HG02678 (cell line): Measurements from ENCODE around the gene RHD.
"Not testable (repeated sequence)": the region's sequence is repeated elsewhere in the genome, so short reads cannot be mapped to it uniquely, and the experiment has no call there.

Experiments
- ATAC-seq: cut with Tn5 transposase; IDR thresholded peaks from one replicate; pipeline ENCODE4 v1.9.1; 2021; ENCODE audit warnings: mild to moderate bottlenecking, moderate library complexity; ENCODE audit not compliant: unreplicated experiment

RHD gene

DNA sequence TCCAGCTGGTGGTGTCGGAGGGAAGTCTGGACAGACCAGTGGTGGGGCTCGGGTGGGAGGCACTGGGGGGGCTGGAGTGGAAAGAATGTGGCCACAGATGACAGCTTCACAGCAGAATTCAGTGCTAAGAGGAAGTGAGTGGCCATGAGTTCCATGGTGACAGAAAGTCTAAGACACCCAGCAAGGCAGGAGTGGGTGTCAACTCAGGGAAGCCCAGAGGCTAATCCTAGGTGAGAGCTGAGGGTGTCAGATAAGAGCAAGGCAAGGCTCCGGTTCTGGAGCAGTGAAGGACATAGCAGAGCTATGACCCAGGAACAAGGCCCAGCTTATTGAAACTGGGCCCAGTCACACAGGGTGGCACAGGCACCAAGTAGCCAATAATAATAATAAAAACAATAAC lies 30.0 kb downstream of the RHD start:
- not testable (repeated sequence) for ATAC-seq

DNA sequence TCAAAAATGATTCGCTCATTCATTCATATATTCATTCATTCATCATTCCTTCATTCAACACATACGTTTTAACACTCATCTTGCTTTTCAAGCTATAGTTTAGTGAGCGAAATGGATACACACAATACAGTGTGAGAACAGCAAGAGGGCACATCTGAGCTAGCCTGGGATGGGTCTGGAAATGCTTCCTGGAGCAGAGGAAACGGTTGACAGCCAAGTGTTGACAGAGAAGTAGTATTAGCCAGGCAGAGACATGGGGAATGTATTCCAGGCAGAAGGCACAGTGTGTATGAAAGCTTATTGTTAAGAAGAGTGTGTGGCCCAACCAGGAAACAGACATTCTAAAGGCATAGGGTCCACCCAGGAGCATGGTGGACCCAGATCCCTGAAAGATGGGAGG lies 32.6 kb downstream of the RHD start:
- ATAC-seq: not testable (repeated sequence)

DNA sequence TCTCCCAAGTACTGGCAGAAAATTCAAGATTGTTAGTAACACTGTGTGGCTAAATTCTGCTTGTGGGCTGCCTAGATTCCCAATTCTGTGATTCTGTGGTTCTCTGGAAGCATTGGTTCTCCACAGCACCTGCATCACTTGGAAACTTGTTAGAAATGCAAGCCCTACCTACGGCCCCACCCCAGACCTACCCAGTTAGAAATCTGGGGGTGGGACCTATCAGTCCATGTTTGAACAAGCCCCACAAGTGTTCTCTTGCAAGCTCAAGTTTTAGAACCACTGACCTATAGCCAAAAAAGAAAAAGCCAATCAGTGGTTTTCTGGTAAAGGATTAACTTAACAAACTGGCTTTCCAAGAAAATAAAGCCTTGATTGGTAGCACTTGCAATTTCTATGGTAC lies 35.9 kb downstream of the RHD start:
- ATAC-seq: not testable (repeated sequence)

DNA sequence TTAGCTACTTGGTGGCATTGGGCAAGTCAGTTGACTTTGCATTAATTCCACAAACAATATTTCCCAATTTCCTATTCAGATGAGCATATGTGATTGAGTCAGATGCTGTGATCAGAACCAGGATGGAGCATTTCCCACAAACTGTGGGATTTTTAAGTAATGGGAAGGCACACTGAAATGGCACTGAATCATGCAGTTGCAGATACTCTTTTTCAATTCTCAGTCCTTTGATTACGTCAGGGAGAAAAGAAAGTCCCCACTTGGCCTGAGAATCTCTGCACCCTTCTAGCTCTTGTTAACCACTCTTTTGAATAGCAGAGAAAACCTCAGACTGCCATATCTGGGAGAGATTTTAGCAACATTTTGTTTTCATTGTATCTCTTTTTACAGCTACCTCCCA lies 36.8 kb downstream of the RHD start:
- ATAC-seq: not testable (repeated sequence)

DNA sequence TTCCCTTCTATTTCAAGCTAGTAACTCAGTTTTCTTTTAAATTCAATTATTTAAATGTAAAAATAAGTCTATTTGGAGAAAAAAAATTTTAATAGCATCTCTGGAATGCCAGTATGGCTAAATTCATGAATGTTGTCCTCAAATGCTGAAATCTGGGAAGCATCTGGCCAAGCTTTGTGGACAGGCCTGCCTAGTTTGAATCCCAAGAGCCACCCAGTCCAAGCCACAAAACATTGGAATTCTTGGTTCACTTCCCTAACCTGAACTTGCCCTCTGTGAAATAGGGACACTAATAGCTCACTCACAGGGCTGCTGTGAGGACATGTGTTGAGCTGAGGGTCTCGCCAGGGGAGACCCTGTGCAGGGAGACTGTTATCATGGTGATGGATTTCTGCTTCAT lies 37.2 kb downstream of the RHD start:
- ATAC-seq: not testable (repeated sequence)

DNA sequence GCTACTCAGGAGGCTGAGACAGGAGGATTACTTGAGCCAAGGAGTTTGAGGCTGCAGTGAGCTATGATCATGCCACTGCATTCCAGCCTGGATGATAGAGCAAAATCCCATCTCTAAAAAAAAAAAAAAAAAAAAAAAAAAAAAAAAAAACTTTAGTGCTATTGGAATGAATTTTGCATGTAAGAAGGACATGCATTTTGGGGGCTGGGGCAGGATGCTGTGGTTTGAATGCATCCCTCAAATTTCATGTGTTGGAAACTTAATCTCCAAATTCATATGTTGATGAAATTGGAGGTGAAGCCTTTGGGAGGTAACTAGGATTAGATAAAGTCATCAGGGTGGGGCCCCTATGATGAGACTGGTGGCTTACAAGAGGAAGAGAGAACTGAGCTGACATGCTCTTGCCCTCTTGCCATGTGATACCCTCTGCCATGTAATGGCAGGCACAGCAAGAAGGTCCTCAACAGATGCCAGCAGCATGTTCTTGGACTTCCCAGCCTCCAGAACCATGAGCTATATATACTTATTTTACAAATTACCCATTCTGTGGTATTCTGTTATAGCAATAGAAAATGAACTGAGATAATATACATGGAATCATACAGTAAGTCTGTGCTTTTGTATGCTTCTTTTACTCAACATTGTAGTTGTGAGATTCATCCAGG lies 40.6 kb downstream of the RHD start:
- not testable (repeated sequence) for ATAC-seq

DNA sequence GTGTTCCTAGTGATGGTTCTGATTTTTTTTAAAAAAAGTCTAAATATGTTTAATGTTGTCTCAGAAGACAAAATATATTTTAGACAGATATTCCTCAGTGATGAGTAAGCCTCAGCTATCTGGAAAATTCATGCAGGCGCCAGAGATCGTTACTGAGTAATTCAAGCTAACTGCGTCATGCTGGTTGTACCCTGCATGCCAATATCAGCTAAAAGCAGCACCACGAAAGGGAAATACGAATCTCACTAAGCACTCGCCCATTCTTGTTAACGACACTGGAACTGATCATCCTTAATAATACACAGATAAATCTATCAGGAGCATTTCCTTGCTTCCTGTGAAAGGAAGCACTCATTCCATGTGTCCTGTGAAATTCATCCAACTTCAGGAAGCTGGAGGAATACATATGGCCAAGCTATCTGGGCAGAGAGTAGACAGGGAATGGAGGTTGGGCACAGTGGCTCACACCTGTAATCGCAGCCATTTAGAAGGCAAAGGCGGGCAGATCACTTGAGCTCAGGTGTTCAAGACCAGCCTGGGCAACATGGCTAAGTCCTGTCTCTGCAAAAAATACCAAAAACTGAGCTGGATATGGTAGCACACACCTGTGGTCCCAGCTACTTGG lies 48.1 kb downstream of the RHD start:
- ATAC-seq: not testable (repeated sequence)

DNA sequence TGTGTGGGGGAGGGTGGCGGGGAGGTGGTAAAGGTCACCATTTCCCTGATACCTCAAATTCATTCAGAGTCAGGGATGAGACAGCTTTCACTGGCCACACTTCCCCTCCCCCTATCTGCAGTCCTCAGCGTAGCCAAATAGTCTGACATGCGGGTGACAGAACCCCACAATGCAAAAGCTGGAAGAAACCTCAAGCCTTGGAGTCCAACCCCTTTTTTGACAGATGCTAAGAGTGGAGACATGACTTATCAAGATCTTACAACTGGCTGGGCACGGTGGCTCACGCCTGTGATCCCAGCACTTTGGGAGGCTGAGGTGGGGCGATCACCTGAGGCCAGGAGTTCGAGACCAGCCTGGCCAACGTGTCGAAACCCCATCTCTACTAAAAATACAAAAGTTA lies 49.8 kb downstream of the RHD start:
- not testable (repeated sequence) for ATAC-seq

DNA sequence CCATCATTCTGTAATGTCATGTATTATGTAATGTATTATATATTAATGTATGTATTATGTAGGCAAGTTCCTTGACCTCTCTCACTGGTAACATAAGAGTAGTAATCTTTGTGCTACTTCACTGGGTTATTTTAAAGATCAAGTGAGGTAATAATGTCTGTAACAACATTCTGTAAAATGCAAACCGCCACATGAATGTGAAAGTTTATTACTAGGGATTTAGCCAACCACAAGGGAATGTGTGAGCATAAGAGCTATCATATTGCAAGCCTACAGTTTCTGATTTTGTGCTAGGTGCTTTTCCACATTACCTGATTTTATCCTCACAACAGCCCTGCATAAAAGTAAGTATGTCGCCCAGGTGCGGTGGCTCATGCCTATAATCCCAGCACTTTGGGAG lies 52.1 kb downstream of the RHD start:
- ATAC-seq: not testable (repeated sequence)

DNA sequence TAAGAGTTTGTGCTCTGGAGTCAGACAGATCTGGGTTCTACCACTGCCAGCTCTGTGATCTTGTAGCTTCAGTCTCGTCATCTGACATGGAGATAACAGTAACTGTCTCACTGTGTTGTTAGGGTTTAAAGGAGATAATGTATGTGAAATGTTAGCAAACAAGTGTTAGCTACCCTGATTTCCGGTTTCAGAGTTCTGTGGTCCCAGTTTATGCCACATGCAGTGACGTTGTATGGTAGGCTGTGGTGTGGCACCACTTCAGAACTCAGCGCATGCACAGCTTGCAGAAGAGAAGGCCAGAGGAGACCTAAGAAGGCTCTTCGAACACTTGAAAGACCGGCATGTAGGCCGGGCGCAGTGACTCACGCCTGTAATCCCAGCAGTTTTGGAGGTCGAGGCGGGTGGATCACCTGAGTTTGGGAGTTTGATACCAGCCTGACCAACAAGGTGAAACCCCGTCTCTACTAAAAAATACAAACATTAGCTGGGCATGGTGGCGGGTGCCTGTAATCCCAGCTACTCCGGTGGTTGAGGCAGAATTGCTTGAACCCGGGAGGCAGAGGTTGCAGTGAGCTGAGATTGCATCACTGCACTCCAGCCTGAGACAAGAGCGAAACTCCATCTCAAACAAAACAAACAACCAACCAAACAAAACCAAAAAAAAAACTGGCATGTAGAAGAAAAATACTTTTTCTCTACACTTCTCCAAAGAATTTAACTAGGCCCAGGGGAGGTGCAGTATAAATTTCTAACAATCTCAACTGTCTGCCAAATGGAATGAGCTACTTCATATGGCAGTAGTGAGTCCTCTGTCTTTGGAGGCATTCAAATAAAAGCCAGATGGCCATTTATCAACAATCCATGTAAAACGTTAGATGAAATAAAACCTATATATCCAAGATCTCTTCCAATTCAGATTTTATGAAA lies 55.8 kb downstream of the RHD start:
- not testable (repeated sequence) for ATAC-seq

DNA sequence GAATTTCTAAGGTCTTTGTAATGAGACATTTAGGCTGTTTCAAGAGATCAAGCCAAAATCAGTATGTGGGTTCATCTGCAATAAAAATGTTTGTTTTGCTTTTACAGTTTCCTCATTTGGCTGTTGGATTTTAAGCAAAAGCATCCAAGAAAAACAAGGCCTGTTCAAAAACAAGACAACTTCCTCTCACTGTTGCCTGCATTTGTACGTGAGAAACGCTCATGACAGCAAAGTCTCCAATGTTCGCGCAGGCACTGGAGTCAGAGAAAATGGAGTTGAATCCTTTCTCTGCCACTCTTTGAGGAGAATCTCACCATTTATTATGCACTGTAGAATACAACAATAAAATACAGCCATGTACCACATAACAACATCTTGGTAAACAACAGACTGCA lies 56.5 kb downstream of the RHD start:
- not testable (repeated sequence) for ATAC-seq

DNA sequence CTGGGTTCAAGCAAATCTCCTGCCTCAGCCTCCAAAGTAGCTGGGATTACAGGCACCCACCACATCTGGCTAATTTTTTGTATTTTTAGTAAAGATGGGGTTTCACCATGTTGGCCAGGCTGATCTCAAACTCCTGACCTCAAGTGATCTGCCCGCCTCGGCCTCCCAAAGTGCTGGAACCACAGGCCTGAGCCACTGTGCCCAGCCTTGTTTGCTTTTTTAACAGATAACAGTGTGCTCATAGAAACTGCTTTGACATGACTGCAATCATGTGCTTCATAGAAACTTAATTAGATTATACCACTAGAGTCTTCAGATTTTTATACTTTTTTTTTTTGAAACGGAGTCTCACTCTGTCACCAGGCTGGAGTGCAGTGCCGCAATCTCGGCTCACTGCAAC lies 57.0 kb downstream of the RHD start:
- not testable (repeated sequence) for ATAC-seq

DNA sequence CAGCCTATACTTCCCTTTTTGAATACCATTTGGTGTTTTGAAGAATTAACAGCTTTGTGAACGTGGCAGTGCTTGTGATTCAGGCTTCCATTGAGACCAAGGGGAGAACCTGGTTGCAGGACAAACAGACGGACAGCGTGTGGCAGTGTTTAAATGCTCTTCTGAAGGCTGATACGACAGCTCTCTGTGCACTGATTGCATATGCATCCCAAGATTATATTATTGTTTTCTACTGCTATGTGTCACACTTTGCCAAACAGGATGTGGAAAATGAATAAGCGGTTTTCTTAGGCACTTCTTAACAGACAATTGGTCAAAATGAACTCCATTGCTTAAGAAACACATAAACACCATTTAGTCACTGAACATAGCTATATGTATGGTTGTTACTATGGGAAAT lies 57.6 kb downstream of the RHD start:
- not testable (repeated sequence) for ATAC-seq

DNA sequence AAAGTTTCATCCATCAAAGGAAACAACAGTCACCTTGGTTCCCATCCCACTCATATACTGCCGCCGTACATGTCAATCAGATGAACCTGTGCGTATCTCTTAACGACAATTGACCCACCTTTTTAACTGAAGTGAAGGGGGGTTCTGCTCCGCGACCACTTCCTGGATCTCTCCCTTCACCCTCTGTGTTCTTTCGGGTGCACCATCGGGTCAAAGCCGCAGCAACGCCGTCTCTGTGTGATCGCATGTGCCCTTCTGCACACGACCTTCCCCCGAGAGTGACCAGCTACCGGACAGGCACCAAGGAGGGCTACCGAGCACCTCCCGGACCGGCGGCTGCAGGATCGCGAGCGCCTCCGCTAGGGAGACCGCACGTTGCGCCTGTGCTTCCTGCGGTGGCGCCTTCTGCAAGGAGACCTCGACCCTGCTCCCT lies 64.6 kb downstream of the RHD start:
- ATAC-seq: peak; percentile 26

DNA sequence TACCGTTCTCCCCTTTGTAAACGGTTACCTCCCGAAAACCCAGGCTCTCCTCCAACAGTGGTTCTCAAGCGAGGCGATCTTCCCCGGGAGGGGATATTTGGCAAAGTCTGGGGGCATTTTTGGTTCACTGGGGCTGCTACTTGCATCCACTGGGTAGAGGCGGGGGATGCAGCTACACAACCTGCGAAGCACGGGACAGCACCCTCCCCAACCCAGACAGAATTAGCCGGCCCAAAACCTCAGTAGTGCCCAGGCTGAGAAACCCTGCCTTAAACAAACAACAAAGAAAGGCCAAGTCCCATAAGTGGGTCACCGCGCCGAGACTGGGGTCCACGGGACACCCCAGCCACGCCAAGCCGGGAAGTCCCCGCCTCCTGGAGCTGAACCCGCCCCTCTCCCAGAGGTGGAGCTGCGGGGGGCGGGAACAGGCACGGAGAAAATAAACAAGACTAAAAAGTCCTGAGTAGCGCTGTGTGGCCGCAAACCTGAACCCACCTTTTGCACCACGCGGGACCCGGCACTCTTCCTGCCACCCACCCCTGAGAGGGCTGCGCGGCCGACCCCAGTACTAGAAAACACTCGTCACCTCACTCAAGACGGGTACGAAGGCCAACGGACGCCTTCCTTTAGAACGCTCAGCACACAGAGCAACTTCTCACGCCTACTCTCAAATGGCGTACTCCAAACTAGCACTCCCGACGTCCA lies 65.3 kb downstream of the RHD start:
- peak; percentile 46 for ATAC-seq

DNA sequence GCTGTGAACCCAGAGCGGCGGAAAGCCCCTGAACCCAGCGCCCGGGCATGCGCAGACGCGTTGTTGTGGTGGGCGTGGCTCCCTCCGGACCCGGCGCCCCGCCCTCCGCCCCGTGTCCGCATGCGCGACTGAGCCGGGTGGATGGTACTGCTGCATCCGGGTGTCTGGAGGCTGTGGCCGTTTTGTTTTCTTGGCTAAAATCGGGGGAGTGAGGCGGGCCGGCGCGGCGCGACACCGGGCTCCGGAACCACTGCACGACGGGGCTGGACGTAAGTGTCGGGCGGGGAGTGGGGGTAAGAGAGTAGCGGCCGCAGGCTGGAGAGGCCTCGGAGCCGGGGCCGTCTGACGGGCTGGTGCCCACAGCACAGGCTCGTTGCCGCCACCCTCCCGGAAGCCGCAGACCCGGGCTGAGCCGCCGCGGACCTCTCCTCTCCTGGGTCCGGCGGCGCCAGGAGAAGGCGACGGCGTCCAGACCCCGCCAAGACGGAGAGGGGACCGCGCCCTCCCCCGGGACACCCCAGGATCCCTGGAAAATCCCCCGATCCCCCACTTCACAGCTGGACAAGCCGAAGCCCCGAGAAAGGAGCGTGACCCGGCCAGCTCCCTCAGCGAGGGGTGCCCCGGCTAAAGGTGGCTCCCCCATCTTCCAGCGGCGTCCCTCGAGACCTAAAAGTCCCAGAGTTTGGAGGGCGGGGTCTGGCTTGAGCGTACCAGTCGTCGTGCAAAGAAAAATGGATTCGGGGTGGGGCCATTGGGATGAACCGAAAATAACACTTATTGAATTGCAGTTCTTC lies 66.1 kb downstream of the RHD start, which contains the start of gene TMEM50A:
TMEM50A (plus strand) TSS at position 147 of the 794 bp plus-strand sequence. CDS start 2,153 bp downstream, outside the sequence.
- ATAC-seq: peak; percentile 69

DNA sequence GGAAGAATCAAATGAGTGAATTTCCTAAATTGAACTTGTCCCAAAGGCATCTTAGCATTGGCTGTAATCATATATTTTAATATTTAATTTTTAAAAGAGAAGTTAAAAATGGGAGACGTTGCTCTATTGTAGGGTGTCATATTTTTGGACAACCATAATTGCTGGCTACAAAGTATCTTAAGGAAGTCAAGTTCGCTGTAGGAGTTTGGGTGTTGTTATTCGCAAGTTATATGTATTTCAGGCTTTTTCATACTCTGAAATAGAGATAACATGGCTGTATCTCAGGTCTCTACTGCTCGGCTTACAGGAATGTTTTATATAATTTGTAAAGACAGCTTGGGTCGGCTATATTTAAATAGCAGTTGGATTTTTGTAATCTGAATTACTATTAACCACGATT lies 66.7 kb downstream of the RHD start:
- ATAC-seq: no peak

DNA sequence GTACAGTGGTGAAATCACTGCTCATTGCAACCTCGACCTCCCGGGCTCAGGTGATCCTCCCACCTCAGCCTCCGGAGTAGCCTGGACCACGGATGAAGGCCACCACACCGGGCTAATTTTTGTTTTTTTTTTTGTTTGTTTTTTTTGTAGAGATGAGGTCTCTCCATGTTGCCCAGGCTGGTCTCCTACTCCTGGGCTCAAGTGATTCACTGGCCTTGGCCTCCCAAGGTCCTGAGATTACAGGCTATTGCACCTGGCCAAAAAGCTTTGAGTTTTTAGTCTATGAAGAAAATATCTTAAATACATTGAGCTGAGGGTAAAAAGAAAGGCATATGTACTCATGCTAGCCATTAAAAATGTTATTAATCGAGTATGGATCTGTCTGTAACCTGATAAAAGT lies 69.4 kb downstream of the RHD start:
- ATAC-seq: no peak

DNA sequence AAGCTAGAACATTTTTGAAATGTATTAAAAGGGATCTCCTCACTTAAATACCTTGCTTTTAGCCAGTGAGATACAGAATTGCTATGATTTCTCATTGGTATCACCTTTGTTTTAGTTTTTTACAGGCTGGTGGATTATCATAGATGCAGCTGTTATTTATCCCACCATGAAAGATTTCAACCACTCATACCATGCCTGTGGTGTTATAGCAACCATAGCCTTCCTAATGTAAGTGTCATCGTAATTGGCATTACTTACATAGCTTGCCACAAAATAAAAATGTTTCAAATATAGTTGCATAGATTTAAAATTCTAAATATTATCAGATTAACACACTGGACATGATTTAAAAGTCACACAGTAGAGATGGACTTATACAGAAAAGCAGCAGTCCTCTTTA lies 70.5 kb downstream of the RHD start:
- ATAC-seq: no peak

DNA sequence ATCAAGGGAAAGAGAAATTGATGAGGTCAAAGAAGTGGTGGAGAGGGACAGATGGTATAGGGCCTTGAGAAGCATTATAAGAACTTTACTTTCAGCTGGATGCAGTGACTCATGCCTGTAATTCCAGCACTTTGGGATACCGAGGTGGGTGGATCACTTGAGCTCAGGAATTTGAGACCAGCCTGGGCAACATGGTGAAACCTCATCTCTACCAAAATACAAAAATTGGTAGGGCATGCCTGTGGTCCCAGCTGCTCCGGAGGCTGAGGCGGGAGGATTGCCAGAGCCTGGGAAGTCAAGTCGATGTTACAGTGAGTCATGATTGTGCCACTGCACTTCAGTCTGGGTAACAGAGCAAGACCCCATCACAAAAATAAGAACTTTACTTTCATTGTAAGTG lies 71.6 kb downstream of the RHD start:
- no peak for ATAC-seq
